ENCODE results near the gene CDH23.

The CDH23 gene

DNA sequence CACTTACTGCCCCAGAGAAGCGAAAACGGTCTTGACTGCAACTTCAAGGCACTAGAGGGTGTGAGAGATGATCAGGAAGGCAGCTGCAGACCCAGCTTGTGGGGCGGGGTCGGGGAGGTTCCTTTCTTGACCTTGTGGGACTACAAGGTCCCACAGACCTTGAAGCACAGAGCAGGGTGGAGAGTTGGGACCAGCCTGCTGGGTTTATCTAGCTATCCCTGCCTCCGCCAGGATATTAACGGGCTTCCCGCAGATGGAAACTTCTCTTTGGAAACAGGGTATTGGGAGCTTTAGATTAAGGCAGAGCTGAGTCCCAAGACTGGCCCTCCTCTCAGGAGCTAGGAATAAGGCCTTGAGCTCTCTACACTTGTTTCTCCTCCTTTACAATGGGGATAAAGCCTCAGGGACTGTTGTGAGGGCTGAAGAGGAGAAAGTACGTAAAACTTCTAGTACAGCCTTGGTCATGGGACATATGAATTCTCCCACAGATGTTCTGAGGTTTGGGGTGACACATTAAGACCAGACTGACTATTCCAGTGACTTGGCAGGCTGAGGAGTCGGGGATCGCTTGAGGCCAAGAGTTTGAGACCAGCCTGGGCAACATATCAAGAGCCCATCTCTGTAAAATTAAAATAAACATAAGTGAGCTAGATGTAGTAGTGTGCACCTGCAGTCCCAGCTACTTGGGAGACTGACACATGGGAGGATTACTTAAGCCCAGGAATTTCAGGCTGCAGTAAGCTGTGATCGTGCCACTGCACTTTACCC is 153.2 kb downstream of the CDH23 start:
- H3K27me3 ChIP-seq (ENCODE audit: control insufficient read depth in 2 of 2, insufficient read depth in 2 of 2, low read length in 2 of 2) = peaks cover 0 to 3% of the 10 kb centered on the region in 2 donors
- H3K27ac ChIP-seq (ENCODE audit: low read depth in 2 of 2, low read length in 2 of 2) = no peak overlapping the region
- no peak overlapping the region for H3K4me3 ChIP-seq (ENCODE audit: low read length in 2 of 2)
- H3K36me3 ChIP-seq (ENCODE audit: control insufficient read depth in 2 of 2, insufficient read depth in 2 of 2, low read length in 2 of 2) = no peaks in the 10 kb centered on the region
- no peaks in the 10 kb centered on the region for H3K4me1 ChIP-seq (ENCODE audit: control insufficient read depth in 2 of 2, insufficient read depth in 2 of 2, low read length in 2 of 2)
- H3K9ac ChIP-seq (ENCODE audit: low read depth in 1 of 2, low read length in 2 of 2) = no peak overlapping the region
- H3K9me3 ChIP-seq (ENCODE audit: control insufficient read depth in 2 of 2, low read length in 2 of 2) = no peaks in the 10 kb centered on the region

DNA sequence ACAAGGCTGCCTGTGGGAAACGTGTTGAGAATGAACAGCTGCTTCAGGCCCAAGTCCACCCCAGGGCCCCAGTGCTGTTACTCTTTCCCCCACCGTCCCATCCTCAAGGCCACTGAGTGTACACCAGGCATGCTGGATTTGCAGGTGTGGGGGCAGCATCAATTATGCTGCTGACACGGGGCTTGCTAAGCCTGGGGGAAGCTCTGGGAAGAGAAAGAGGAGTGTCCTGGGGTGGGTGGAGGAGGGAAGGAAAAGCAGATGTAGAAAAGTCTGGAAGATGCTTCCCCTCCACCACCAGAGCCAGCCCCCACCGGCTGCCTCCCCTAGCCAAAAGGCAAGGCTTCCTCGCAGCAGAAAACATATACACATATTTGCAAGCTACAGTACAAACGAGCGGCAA is 153.9 kb downstream of the CDH23 start:
- Histone ChIP-seq H3K9ac (ENCODE audit: low read depth in 1 of 2, low read length in 2 of 2) (no peak overlapping the region), H3K27ac (ENCODE audit: low read depth in 2 of 2, low read length in 2 of 2) (no peak overlapping the region), H3K36me3 (ENCODE audit: control insufficient read depth in 2 of 2, insufficient read depth in 2 of 2, low read length in 2 of 2) (no peaks in the 10 kb centered on the region), H3K4me3 (ENCODE audit: low read length in 2 of 2) (no peak overlapping the region), H3K4me1 (ENCODE audit: control insufficient read depth in 2 of 2, insufficient read depth in 2 of 2, low read length in 2 of 2) (no peaks in the 10 kb centered on the region), H3K27me3 (ENCODE audit: control insufficient read depth in 2 of 2, insufficient read depth in 2 of 2, low read length in 2 of 2) (peaks cover 0 to 3% of the 10 kb centered on the region in 2 donors), H3K9me3 (ENCODE audit: control insufficient read depth in 2 of 2, low read length in 2 of 2) (no peaks in the 10 kb centered on the region)

- peaks cover 0 to 3% of the 10 kb centered on the region in 2 donors for H3K27me3 ChIP-seq (ENCODE audit: control insufficient read depth in 2 of 2, insufficient read depth in 2 of 2, low read length in 2 of 2)
- no peak overlapping the region for H3K27ac ChIP-seq (ENCODE audit: low read depth in 2 of 2, low read length in 2 of 2)
- H3K4me3 ChIP-seq (ENCODE audit: low read length in 2 of 2) = no peak overlapping the region
- no peaks in the 10 kb centered on the region for H3K4me1 ChIP-seq (ENCODE audit: control insufficient read depth in 2 of 2, insufficient read depth in 2 of 2, low read length in 2 of 2)
- no peaks in the 10 kb centered on the region for H3K36me3 ChIP-seq (ENCODE audit: control insufficient read depth in 2 of 2, insufficient read depth in 2 of 2, low read length in 2 of 2)
- no peak overlapping the region for H3K9ac ChIP-seq (ENCODE audit: low read depth in 1 of 2, low read length in 2 of 2)
- no peaks in the 10 kb centered on the region for H3K9me3 ChIP-seq (ENCODE audit: control insufficient read depth in 2 of 2, low read length in 2 of 2)
Observed at GRCh38 chr10:71551970-71552369, 155.2 kb downstream of the CDH23 start.

GRCh38 chr10:71553432-71553831 is 156.7 kb downstream of the CDH23 start:
- Histone ChIP-seq H3K4me1 (ENCODE audit: control insufficient read depth in 2 of 2, insufficient read depth in 2 of 2, low read length in 2 of 2) (no peaks in the 10 kb centered on the region), H3K9me3 (ENCODE audit: control insufficient read depth in 2 of 2, low read length in 2 of 2) (no peaks in the 10 kb centered on the region), H3K36me3 (ENCODE audit: control insufficient read depth in 2 of 2, insufficient read depth in 2 of 2, low read length in 2 of 2) (no peaks in the 10 kb centered on the region), H3K27ac (ENCODE audit: low read depth in 2 of 2, low read length in 2 of 2) (no peak overlapping the region), H3K27me3 (ENCODE audit: control insufficient read depth in 2 of 2, insufficient read depth in 2 of 2, low read length in 2 of 2) (peaks cover 0 to 3% of the 10 kb centered on the region in 2 donors), H3K9ac (ENCODE audit: low read depth in 1 of 2, low read length in 2 of 2) (no peak overlapping the region), H3K4me3 (ENCODE audit: low read length in 2 of 2) (no peak overlapping the region)

- Histone ChIP-seq H3K4me1 (ENCODE audit: control insufficient read depth in 2 of 2, insufficient read depth in 2 of 2, low read length in 2 of 2) (no peaks in the 10 kb centered on the region), H3K9ac (ENCODE audit: low read depth in 1 of 2, low read length in 2 of 2) (no peak overlapping the region), H3K27me3 (ENCODE audit: control insufficient read depth in 2 of 2, insufficient read depth in 2 of 2, low read length in 2 of 2) (peaks cover 0 to 4% of the 10 kb centered on the region in 2 donors), H3K9me3 (ENCODE audit: control insufficient read depth in 2 of 2, low read length in 2 of 2) (no peaks in the 10 kb centered on the region), H3K4me3 (ENCODE audit: low read length in 2 of 2) (no peak overlapping the region), H3K27ac (ENCODE audit: low read depth in 2 of 2, low read length in 2 of 2) (no peak overlapping the region), H3K36me3 (ENCODE audit: control insufficient read depth in 2 of 2, insufficient read depth in 2 of 2, low read length in 2 of 2) (no peaks in the 10 kb centered on the region)
Observed at GRCh38 chr10:71554671-71555070, 158.0 kb downstream of the CDH23 start.

DNA sequence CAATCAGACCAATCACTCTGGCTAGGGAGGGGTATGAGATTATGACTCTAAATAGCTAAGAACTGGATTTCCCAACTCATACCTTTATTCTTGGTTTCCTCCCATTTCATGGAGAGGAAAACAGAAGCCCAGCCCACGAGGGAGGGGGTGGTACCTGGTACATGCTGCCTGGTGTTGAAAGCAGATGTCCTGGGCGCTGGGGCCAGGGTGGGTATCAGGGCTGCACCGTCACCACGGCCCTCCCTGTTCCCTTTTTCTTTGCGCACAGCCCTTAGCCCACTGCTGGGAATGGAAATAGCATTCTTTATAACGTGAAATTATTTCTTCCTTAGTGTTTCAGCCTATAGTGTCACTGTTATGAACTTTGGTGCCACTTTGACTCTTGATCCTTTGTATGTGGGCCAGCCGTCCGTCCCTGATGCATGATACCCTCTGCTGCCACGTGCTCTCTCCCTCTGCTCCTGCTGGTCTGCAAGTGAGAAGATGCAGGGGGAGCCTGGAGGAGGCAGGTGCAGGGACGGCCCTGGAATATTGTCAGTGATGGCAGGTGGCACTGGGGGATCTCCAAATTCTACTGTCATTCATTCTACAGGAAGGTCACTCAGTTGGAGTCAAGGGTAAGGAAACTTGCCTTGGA is 158.5 kb downstream of the CDH23 start:
- H3K4me1 ChIP-seq (ENCODE audit: control insufficient read depth in 2 of 2, insufficient read depth in 2 of 2, low read length in 2 of 2) = no peaks in the 10 kb centered on the region
- no peak overlapping the region for H3K27ac ChIP-seq (ENCODE audit: low read depth in 2 of 2, low read length in 2 of 2)
- H3K4me3 ChIP-seq (ENCODE audit: low read length in 2 of 2) = no peak overlapping the region
- H3K9me3 ChIP-seq (ENCODE audit: control insufficient read depth in 2 of 2, low read length in 2 of 2) = no peaks in the 10 kb centered on the region
- no peak overlapping the region for H3K9ac ChIP-seq (ENCODE audit: low read depth in 1 of 2, low read length in 2 of 2)
- no peaks in the 10 kb centered on the region for H3K36me3 ChIP-seq (ENCODE audit: control insufficient read depth in 2 of 2, insufficient read depth in 2 of 2, low read length in 2 of 2)
- H3K27me3 ChIP-seq (ENCODE audit: control insufficient read depth in 2 of 2, insufficient read depth in 2 of 2, low read length in 2 of 2) = peaks cover 0 to 6% of the 10 kb centered on the region in 2 donors

GRCh38 chr10:71555724-71556119 is 159.0 kb downstream of the CDH23 start:
- Histone ChIP-seq H3K27me3 (ENCODE audit: control insufficient read depth in 2 of 2, insufficient read depth in 2 of 2, low read length in 2 of 2) (peaks cover 0 to 6% of the 10 kb centered on the region in 2 donors), H3K36me3 (ENCODE audit: control insufficient read depth in 2 of 2, insufficient read depth in 2 of 2, low read length in 2 of 2) (no peaks in the 10 kb centered on the region), H3K27ac (ENCODE audit: low read depth in 2 of 2, low read length in 2 of 2) (no peak overlapping the region), H3K4me3 (ENCODE audit: low read length in 2 of 2) (no peak overlapping the region), H3K9ac (ENCODE audit: low read depth in 1 of 2, low read length in 2 of 2) (no peak overlapping the region), H3K9me3 (ENCODE audit: control insufficient read depth in 2 of 2, low read length in 2 of 2) (no peaks in the 10 kb centered on the region), H3K4me1 (ENCODE audit: control insufficient read depth in 2 of 2, insufficient read depth in 2 of 2, low read length in 2 of 2) (no peaks in the 10 kb centered on the region)

GRCh38 chr10:71558991-71559390 is 162.3 kb downstream of the CDH23 start:
- no peaks in the 10 kb centered on the region for H3K9me3 ChIP-seq (ENCODE audit: control insufficient read depth in 2 of 2, low read length in 2 of 2)

GRCh38 chr10:71561003-71561574 is 164.4 kb downstream of the CDH23 start:
- Histone ChIP-seq H3K27me3 (ENCODE audit: control insufficient read depth in 2 of 2, insufficient read depth in 2 of 2, low read length in 2 of 2) (peaks cover 0 to 3% of the 10 kb centered on the region in 2 donors), H3K36me3 (ENCODE audit: control insufficient read depth in 2 of 2, insufficient read depth in 2 of 2, low read length in 2 of 2) (no peaks in the 10 kb centered on the region), H3K9me3 (ENCODE audit: control insufficient read depth in 2 of 2, low read length in 2 of 2) (no peaks in the 10 kb centered on the region), H3K4me1 (ENCODE audit: control insufficient read depth in 2 of 2, insufficient read depth in 2 of 2, low read length in 2 of 2) (no peaks in the 10 kb centered on the region), H3K9ac (ENCODE audit: low read depth in 1 of 2, low read length in 2 of 2) (no peak overlapping the region), H3K4me3 (ENCODE audit: low read length in 2 of 2) (no peak overlapping the region), H3K27ac (ENCODE audit: low read depth in 2 of 2, low read length in 2 of 2) (no peak overlapping the region)

More at GRCh38 chr10:71558991-71559390, 162.3 kb downstream of the CDH23 start:
- H3K27ac ChIP-seq (ENCODE audit: low read depth in 2 of 2, low read length in 2 of 2) = no peak overlapping the region
- no peak overlapping the region for H3K9ac ChIP-seq (ENCODE audit: low read depth in 1 of 2, low read length in 2 of 2)
- H3K27me3 ChIP-seq (ENCODE audit: control insufficient read depth in 2 of 2, insufficient read depth in 2 of 2, low read length in 2 of 2) = peaks cover 0 to 3% of the 10 kb centered on the region in 2 donors
- H3K36me3 ChIP-seq (ENCODE audit: control insufficient read depth in 2 of 2, insufficient read depth in 2 of 2, low read length in 2 of 2) = no peaks in the 10 kb centered on the region
- H3K4me1 ChIP-seq (ENCODE audit: control insufficient read depth in 2 of 2, insufficient read depth in 2 of 2, low read length in 2 of 2) = no peaks in the 10 kb centered on the region
- no peak overlapping the region for H3K4me3 ChIP-seq (ENCODE audit: low read length in 2 of 2)

- Histone ChIP-seq H3K27ac (ENCODE audit: low read depth in 2 of 2, low read length in 2 of 2) (no peak overlapping the region), H3K4me1 (ENCODE audit: control insufficient read depth in 2 of 2, insufficient read depth in 2 of 2, low read length in 2 of 2) (no peaks in the 10 kb centered on the region), H3K27me3 (ENCODE audit: control insufficient read depth in 2 of 2, insufficient read depth in 2 of 2, low read length in 2 of 2) (peaks cover 0 to 3% of the 10 kb centered on the region in 2 donors), H3K4me3 (ENCODE audit: low read length in 2 of 2) (no peak overlapping the region), H3K36me3 (ENCODE audit: control insufficient read depth in 2 of 2, insufficient read depth in 2 of 2, low read length in 2 of 2) (no peaks in the 10 kb centered on the region), H3K9ac (ENCODE audit: low read depth in 1 of 2, low read length in 2 of 2) (no peak overlapping the region), H3K9me3 (ENCODE audit: control insufficient read depth in 2 of 2, low read length in 2 of 2) (no peaks in the 10 kb centered on the region)
Observed at GRCh38 chr10:71562181-71562580, 165.5 kb downstream of the CDH23 start.
